Kidney glomerular epithelial cell (primary cell): ENCODE results near the gene CD2BP2.
"Not testable (repeated sequence)": the region's sequence is repeated elsewhere in the genome, so short reads cannot be mapped to it uniquely, and the experiment has no call there.

Experiments
- DNase-seq: peaks from one replicate; lab custom pipeline; 2025; lab: John Stamatoyannopoulos, UW

Gene CD2BP2

DNA sequence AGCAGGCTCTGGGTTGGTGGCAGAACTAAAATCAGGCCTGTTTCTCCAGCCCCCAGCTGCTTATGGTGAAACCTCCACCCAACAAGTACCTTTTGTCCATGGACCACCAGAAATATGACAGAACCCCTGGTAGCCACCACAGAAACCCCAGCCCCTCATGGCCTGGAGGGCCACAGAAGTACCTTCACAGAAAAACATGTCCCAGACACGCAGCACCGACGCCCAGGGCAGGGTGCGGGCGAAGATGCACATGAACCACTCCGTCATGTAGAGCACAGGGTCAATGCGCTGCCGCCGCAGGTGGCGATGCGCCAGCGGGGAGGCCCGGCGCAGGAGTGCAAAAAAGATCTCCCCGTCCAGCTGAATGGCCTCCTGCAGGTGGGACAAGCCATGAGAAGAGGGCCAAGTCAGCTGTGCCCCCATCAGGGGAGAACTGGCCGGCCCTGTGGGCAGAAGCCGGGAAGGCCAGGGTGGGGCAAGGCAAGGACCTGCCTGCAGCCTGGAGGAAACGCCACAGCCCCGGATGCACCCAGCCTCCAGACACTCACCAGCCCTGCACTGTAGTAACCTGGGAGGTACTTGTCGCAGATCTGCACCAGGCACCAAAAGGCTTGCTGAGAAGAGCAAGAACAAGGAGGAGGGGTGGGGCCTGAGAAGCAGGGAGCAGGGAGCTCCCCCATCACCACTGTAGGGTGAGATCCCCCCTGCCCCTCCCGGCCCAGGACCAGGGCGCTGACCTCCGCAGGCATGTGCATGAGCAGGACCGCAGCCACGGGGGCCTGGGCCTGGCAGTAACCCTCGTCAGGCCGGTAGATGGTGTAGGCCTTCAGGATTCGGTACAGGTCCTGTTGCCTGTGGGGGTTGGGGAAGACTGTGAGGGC lies 4.1 kb upstream of the CD2BP2 start:
- no peak for DNase-seq

DNA sequence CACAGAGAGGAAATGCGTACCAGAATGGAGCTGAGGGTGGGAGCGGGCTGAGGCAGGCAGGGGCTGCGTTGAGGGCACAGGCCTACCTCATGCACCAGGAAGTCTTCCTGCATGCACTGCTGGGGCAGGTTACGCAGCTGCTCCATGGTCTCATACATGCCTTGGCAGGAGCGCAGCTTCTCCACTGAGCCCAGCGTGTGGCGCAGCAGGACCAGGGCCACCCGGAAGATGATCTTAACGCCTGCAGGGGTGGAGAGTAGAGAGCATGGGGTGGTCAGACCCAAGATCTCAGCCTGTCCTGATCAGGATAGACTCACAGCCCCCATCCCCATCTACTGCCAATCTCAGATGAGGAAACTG lies 3.4 kb upstream of the CD2BP2 start:
- no peak for DNase-seq

DNA sequence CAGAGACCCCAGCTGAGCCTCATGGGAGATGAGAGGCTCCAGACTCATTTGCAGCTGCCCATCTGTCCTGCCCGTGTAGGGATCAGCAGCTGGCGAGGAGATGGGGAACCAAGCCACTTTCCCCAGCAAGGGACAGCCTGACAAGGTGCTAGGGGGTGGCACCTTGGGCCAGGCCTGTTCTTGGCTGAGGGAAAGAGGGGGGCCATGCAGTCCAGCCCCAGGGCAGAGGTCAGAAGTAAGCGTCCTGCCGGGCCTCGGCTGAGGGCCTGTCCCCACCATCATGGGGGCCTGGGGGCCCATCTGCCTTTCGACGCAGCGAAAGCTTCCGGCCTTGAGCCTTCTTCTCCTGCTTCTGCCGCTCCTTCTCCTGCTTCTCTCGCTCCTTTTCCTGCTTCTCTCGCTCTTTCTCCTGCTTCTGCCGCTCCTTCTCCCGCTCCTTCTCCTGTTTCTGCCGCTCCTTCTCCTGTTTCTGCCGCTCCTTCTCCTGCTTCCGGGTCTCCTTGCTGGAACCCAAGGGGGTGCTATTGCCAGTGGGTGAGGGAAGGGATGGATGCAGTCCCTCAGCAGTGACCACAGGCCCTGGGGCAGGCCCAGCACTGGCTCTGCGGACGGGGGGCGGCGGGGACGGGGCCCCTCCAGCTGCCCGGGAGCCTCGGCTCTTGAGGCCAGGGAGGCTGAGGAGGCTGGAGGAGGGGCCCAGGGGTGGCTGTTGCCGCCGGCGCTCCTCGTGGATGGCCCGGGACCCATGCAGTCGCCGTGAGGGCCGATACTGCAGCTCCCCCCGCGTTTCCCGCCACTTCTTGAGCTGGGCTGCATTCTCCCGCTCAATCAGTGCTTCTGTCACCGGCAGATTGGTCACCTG lies 2.8 kb upstream of the CD2BP2 start:
- DNase-seq, result no peak

- no peak for DNase-seq
Observed at GRCh38 chr16:30357085-30357714, 2.1 kb upstream of the CD2BP2 start.

DNA sequence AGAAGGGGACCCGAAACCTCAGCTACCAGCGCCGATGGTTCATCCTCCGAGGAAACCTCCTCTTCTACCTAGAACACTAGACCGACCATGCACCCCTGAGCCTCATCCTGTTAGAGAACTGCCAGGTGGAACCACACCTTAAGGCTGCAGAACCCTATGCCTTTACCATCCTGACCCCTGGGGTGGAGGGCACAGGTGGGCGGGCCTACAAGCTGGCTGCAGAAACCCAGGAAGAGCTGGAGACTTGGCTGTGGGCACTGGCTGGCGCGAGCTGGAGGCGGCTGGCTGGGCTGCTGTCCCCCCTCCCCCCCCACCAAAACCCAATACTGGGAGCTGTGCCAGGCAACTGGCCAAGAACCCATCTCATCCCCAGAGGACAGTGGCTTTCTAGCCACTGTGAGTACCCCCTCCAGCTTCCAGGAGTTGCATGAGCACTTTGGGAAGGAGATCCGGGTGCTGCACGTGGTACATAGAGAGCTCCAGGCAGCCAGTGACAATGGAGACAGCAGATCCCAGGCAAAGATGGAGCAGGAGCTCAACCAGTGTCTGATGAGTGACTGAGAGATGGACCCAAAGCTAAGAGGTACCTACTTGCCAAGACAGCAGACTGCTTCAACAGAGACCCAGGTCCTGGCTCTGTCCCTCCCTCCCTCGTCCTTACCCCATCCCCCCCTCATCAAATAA lies 1.4 kb upstream of the CD2BP2 start:
- no peak for DNase-seq

- DNase-seq, result no peak
Observed at GRCh38 chr16:30355954-30356308, 823 bp upstream of the CD2BP2 start.

GRCh38 chr16:30354423-30355143 lies 525 bp downstream of the CD2BP2 start:
- DNase-seq, result no peak

GRCh38 chr16:30353438-30354129 lies 1.5 kb downstream of the CD2BP2 start:
- no peak for DNase-seq

GRCh38 chr16:30352488-30353401 lies 2.4 kb downstream of the CD2BP2 start:
- DNase-seq, result no peak

- no peak for DNase-seq
Observed at GRCh38 chr16:30351586-30352419, 3.3 kb downstream of the CD2BP2 start.

DNA sequence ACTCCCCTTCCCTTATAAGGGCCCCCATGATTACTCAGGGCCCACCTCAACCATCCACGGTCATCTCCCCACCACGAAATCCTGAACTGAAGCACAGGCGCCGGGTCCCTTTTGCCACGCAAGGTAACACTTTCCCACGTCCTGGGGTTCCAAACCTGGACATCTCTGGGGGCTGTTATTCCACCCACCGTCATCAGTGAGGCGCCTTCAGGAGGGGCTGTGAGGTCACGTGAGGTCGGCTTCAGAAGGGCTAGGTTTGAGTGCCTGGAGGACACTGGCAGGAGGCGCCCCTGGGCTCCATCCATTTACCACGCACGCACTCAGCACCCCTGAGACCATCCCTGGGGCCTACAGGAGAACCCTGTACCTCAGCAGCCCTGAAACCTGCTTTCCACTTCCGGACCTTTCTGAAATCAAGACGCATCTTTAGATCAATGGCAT lies 4.1 kb downstream of the CD2BP2 start:
- no peak for DNase-seq

- DNase-seq, result no peak
Observed at GRCh38 chr16:30350134-30350871, 4.8 kb downstream of the CD2BP2 start.

DNA sequence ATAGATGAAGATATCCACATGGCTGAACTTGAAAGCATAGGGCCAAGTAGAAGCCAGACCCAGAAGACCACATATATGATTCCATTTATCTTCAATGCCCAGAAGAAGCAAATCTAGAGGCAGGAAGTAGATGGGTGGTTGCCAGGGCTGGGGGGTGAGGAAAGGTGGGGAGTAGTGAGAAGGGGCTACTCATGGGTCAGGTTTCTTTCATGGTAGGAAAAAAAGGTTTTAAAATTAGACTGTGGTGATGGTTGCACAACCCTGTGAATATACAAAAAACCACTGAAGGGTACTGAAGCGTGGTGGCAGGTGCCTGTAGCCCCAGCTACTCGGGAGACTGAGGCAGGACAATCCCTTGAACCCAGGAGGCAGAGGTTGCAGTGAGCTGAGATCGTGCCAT lies 5.4 kb downstream of the CD2BP2 start:
- DNase-seq, result no peak

GRCh38 chr16:30348929-30349328 lies 6.2 kb downstream of the CD2BP2 start:
- no peak for DNase-seq

- no peak for DNase-seq
Observed at GRCh38 chr16:30348113-30348512, 7.0 kb downstream of the CD2BP2 start.

DNA sequence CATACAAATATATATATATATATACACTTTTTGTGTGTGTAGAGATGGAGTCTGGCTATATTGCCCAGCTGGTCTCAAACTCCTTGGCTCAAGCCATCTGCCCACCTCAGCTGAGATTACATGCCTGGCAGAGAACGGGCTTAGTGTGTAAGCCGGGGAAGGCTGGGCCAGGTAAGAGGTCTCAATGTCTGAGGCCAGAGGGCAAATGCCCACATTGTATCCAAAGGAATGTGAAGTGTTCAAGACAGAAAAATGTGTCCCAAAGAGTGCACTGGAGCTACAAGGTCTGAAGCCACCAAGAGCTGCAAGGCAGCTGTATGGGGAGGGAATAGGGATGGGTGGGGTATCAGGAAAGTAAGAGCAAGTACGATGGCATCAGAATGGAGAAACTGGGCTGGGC lies 8.8 kb downstream of the CD2BP2 start:
- DNase-seq, result no peak

- not testable (repeated sequence) for DNase-seq
Observed at GRCh38 chr16:30343491-30343820, 11.7 kb downstream of the CD2BP2 start.
